Tibial artery (tissue), 4 donors: ENCODE data around the gene UBR4.

Experiments
- DNase-seq, 2 donors: peaks; one replicate each; pipeline ENCODE4 v3.0.0-alpha.2; 2019
- H3K27ac ChIP-seq, 2 donors: fragments of 200-600 bp; sonication (generic) in 1 of 2; 1 replicate in 1 of 2; 2 replicates in 1 of 2; pipeline ENCODE4 v1.5.1; 2018 to 2019; ENCODE audit warnings: mild to moderate bottlenecking in 1 of 2
- H3K27me3 ChIP-seq, 2 donors: fragments of 200-600 bp; sonication (generic) in 1 of 2; one replicate each; pipeline versions ENCODE4 v1.5.1 to v1.6.0; 2016 to 2019
- H3K36me3 ChIP-seq, 3 donors: fragments of 200-600 bp; sonication (generic) in 2 of 3; one replicate each; pipeline ENCODE4 v1.5.1; 2016 to 2019; ENCODE audit warnings: mild to moderate bottlenecking in 2 of 3
- H3K4me1 ChIP-seq, 4 donors: fragments of 200-600 bp; sonication (generic) in 2 of 4; 1 replicate in 3 of 4; 2 replicates in 1 of 4; pipeline ENCODE4 v1.5.1; 2016 to 2019
- H3K4me3 ChIP-seq, 2 donors: fragments of 200-600 bp; sonication (generic) in 1 of 2; 1 replicate in 1 of 2; 2 replicates in 1 of 2; pipeline ENCODE4 v1.5.1; 2018 to 2019; ENCODE audit warnings: mild to moderate bottlenecking in 2 of 2
- H3K9me3 ChIP-seq, 3 donors: fragments of 200-600 bp; sonication (generic) in 1 of 3; one replicate each; pipeline ENCODE4 v1.5.1; 2016 to 2019
- CTCF ChIP-seq, 2 experiments: fragments of 200-600 bp in 1 of 2; fragments of 450-650 bp in 1 of 2; IDR thresholded peaks; one replicate each; pipeline ENCODE4 v1.5.1; 2017 to 2019; ENCODE audit warnings: antibody characterized with exemption in 2 of 2, mild to moderate bottlenecking in 1 of 2, moderate library complexity in 1 of 2
- intact Hi-C: fragments of 100-400 bp; cut with DNase I; formaldehyde crosslinking; loops from one replicate; pipeline ENCODE4 v1.15.0; 2023; ENCODE audit warnings: low total_unique reads

The UBR4 gene

GRCh38 chr1:19067182-19067911 lies 142.7 kb downstream of the UBR4 start:
- Histone ChIP-seq H3K4me3 (no peak overlapping the region), H3K27me3 (peaks cover 0 to 4% of the 10 kb centered on the region in 2 donors), H3K27ac (no peak overlapping the region), H3K4me1 (peaks cover 0 to 36% (median 3%) of the 10 kb centered on the region in 4 donors), H3K36me3 (peaks cover 0 to 3% (median 0%) of the 10 kb centered on the region in 3 donors), H3K9me3 (no peaks in the 10 kb centered on the region)
- intact Hi-C loops: no loop called here
- DNase-seq: no peak
- TF ChIP-seq CTCF (IDR thresholded peaks at IDR 0.05): no peak

- Histone ChIP-seq H3K4me3 (no peak overlapping the region), H3K36me3 (no peaks in the 10 kb centered on the region), H3K9me3 (no peaks in the 10 kb centered on the region), H3K4me1 (peaks cover 0 to 36% (median 3%) of the 10 kb centered on the region in 4 donors), H3K27me3 (peaks cover 0 to 4% of the 10 kb centered on the region in 2 donors), H3K27ac (no peak overlapping the region)
- no peak for TF ChIP-seq CTCF (IDR thresholded peaks at IDR 0.05)
- no peak for DNase-seq
- intact Hi-C loops: no loop called here
Measured at GRCh38 chr1:19066874-19067181, 143.2 kb downstream of the UBR4 start.

GRCh38 chr1:19066248-19066873 lies 143.7 kb downstream of the UBR4 start:
- intact Hi-C loops: no loop called here
- DNase-seq: no peak
- Histone ChIP-seq H3K4me1 (peaks cover 0 to 36% (median 3%) of the 10 kb centered on the region in 4 donors), H3K36me3 (no peaks in the 10 kb centered on the region), H3K27me3 (peaks cover 0 to 4% of the 10 kb centered on the region in 2 donors), H3K4me3 (no peak overlapping the region), H3K9me3 (no peaks in the 10 kb centered on the region), H3K27ac (no peak overlapping the region)
- TF ChIP-seq CTCF (IDR thresholded peaks at IDR 0.05): no peak

- no peak for TF ChIP-seq CTCF (IDR thresholded peaks at IDR 0.05)
- Histone ChIP-seq H3K27me3 (peaks cover 0 to 4% of the 10 kb centered on the region in 2 donors), H3K36me3 (no peaks in the 10 kb centered on the region), H3K9me3 (no peaks in the 10 kb centered on the region), H3K27ac (no peak overlapping the region), H3K4me1 (peaks cover 0 to 31% (median 3%) of the 10 kb centered on the region in 4 donors), H3K4me3 (no peak overlapping the region)
- intact Hi-C loops: no loop called here
- no peak for DNase-seq
Measured at GRCh38 chr1:19065526-19066247, 144.4 kb downstream of the UBR4 start.

- Histone ChIP-seq H3K27ac (no peak overlapping the region), H3K27me3 (peaks cover 0 to 4% of the 10 kb centered on the region in 2 donors), H3K36me3 (no peaks in the 10 kb centered on the region), H3K4me1 (peaks cover 0 to 24% (median 3%) of the 10 kb centered on the region in 4 donors), H3K4me3 (no peak overlapping the region), H3K9me3 (no peaks in the 10 kb centered on the region)
- DNase-seq: no peak
- TF ChIP-seq CTCF (IDR thresholded peaks at IDR 0.05): no peak
- intact Hi-C loops: no loop called here
Measured at GRCh38 chr1:19064906-19065450, 145.1 kb downstream of the UBR4 start.
